Adrenal gland (tissue), 12 donors: ENCODE results near the gene C20orf144. TPM values are rescaled to one million over a fixed set of nuclear protein-coding genes. Genes with fewer than 3 reads are reported as not detected.
A peak's percentile ranks its signal among the peaks of the same experiment; 100 is the strongest.

Experiments used
- DNase-seq, 7 donors: peaks; one replicate each; pipeline ENCODE4 v3.0.0-alpha.2; 2019 to 2020
- H3K27ac ChIP-seq, 5 donors: fragments of 200-600 bp; sonication (generic) in 4 of 5; 1 replicate in 3 of 5; 2 replicates in 2 of 5; pipeline versions ENCODE4 v1.5.1 to v1.8.0; 2016 to 2020; ENCODE audit warnings: mild to moderate bottlenecking in 1 of 5
- H3K27me3 ChIP-seq: fragments of 200-600 bp; 2 replicates; pipeline ENCODE4 v1.8.0; 2021
- H3K36me3 ChIP-seq, 2 donors: fragments of 200-600 bp; replicated peaks in 1 of 2; 1 replicate in 1 of 2; 2 replicates in 1 of 2; pipeline versions ENCODE4 v1.5.1 to v1.8.0; 2018 to 2022
- H3K4me1 ChIP-seq, 2 donors: fragments of 200-600 bp; replicated peaks in 1 of 2; 1 replicate in 1 of 2; 2 replicates in 1 of 2; pipeline versions ENCODE4 v1.5.1 to v1.8.0; 2018 to 2021
- H3K4me3 ChIP-seq, 4 donors: fragments of 200-600 bp; sonication (generic) in 3 of 4; one replicate each; pipeline ENCODE4 v1.5.1; 2016 to 2018
- H3K9me3 ChIP-seq, 3 donors: fragments of 200-600 bp; sonication (generic) in 1 of 3; replicated peaks in 1 of 3; 1 replicate in 2 of 3; 2 replicates in 1 of 3; pipeline versions ENCODE4 v1.5.1 to v1.8.0; 2016 to 2021
- CTCF ChIP-seq, 6 experiments: fragments of 450-650 bp in 4 of 6; fragments of 200-600 bp in 2 of 6; sonication (generic) in 1 of 6; IDR thresholded peaks; 1 replicate in 5 of 6; 2 replicates in 1 of 6; pipeline versions ENCODE4 v1.5.1 to v1.8.0; 2016 to 2021; ENCODE audit warnings: antibody characterized with exemption in 6 of 6, mild to moderate bottlenecking in 2 of 6, moderate library complexity in 1 of 6
- POLR2A ChIP-seq, 2 donors: fragments of 450-650 bp; IDR thresholded peaks; one replicate each; pipeline ENCODE4 v1.6.1; 2017; ENCODE audit warnings: antibody characterized with exemption in 2 of 2, mild to moderate bottlenecking in 2 of 2, moderate library complexity in 1 of 2
- WGBS, 4 donors: extraction: QIAGEN DNeasy Blood & Tissue Kit in 2 of 4; methylation state at CpG; one replicate each; pipeline versions ENCODE4 v1.1.5 to v1.1.7; 2013 to 2017; 5-methylcytosine and 5-hydroxymethylcytosine counted together
- intact Hi-C, 2 donors: fragments of 100-400 bp; cut with DNase I; formaldehyde crosslinking; loops; one replicate each; pipeline versions ENCODE4 v1.14.1 to v1.15.0; 2022 to 2023
- polyA plus RNA-seq, 3 donors: library from polyadenylated mRNA; stranded (reverse); fragments of 200-250 nt in 2 of 3; fragments of 350-450 nt in 1 of 3; fragmentation: Illumina TruSeq in 1 of 3; extraction: RNeasy Lipid Tissue Mini Kit (QIAGEN cat#74804) in 1 of 3; gene quantifications; one replicate each; pipeline ENCODE4 v1.2.3, GENCODE V29; 2013 to 2014
- total RNA-seq, 9 donors: library from RNA; depleted of rRNA in 4 of 9; stranded (reverse); fragments of >200 nt in 4 of 9; fragments of 120-200 nt in 1 of 9; fragmentation: NEBNext Ultra II Directional in 1 of 9; extraction: Animal tissue kit (Norgen Biotek cat#: 25700) in 1 of 9; gene quantifications; one replicate each; pipeline versions ENCODE4 v1.1.0 to v1.2.4, GENCODE V29; 2013 to 2023
- donor health status: healthy with polysubstance abuse.
- donor health status: Bipolar disorder and iron deficiency.
- donor health status: DM: yes; HTN: yes; CAD: no.
- donor health status: DM: no; HTN: no; CAD: no.
- donor health status: DM: no; HTN: no; CAD: no.
- donor health status: DM: yes; HTN: yes; CAD: no.

C20orf144 gene
- total and polyA plus RNA-seq, 12 donors, result 0.06 to 0.32 (median 0.14) TPM; not detected in 7

DNA sequence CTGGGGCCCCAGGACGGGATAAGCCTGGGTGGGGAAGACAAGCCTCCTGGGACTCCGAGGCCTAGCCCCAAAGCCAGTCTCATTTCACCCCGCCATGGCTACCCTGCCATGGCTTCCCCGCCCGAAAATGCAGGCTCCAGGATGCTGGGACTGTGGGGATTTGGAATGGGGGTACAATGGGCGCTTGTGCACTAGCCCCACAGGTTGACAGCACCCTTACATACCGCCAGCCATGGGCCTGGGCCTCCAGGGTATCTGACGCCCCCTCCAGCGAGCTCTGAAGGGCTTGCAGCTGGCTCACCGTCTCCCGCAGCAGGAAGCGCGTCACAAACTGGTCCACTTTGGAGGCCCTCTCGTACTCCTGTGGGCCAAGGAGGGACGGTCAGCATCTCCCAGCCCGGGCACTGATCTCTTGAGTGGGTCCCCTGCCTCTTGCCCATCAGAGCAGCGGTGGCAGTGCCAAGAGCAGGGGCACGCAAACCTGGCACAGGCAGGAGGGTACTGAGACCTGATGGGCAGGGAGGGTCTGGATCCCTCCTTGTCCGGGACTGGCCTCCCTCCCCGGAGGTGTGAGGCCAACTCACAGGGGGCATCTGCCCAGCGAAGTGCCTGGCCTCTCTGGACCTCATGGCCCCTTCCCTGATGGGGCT lies 2.0 kb upstream of the C20orf144 start:
- WGBS, 4 donors, result 87 to 93% (median 89%) methylated on average over 2 to 21 of the region's 21 CpGs
- peak in 2 of 7 donors; percentile 26 to 50 for DNase-seq
- H3K27ac ChIP-seq, result no peak overlapping the region
- H3K36me3 ChIP-seq, result peaks cover 0 to 34% of the 10 kb centered on the region in 2 donors
- no peaks in the 10 kb centered on the region for H3K27me3 ChIP-seq
- peaks cover 8 to 17% of the 10 kb centered on the region in 2 donors for H3K4me1 ChIP-seq
- intact Hi-C loops, result loop anchor here in 1 of 2 donors (5.0 kb wide), 1 partner anchor 208 kb away; no protein-coding TSS in a partner anchor
- TF ChIP-seq POLR2A (IDR thresholded peaks at IDR 0.05) (no peak), CTCF (IDR thresholded peaks at IDR 0.05) (no peak)
- no peaks in the 10 kb centered on the region for H3K9me3 ChIP-seq
- H3K4me3 ChIP-seq, result no peak overlapping the region

- TF ChIP-seq CTCF (IDR thresholded peaks at IDR 0.05), result no peak
- no peak for TF ChIP-seq POLR2A (IDR thresholded peaks at IDR 0.05)
- intact Hi-C loops, result loop anchor here in 1 of 2 donors (5.0 kb wide), 1 partner anchor 208 kb away; no protein-coding TSS in a partner anchor
- no peak overlapping the region for H3K27ac ChIP-seq
- 86 to 94% (median 89%) methylated on average over 5 to 7 of the region's 7 CpGs for WGBS, 4 donors
- peak in 1 of 7 donors; percentile 50 for DNase-seq
- H3K4me3 ChIP-seq, result no peak overlapping the region
- no peaks in the 10 kb centered on the region for H3K9me3 ChIP-seq
- peaks cover 8 to 17% of the 10 kb centered on the region in 2 donors for H3K4me1 ChIP-seq
- no peaks in the 10 kb centered on the region for H3K27me3 ChIP-seq
- peaks cover 0 to 34% of the 10 kb centered on the region in 2 donors for H3K36me3 ChIP-seq
Observed at GRCh38 chr20:33660685-33661058, 1.5 kb upstream of the C20orf144 start.

- TF ChIP-seq POLR2A (IDR thresholded peaks at IDR 0.05) (peak; percentile 54 to 57), CTCF (IDR thresholded peaks at IDR 0.05) (no peak)
- Histone ChIP-seq H3K27me3 (no peaks in the 10 kb centered on the region), H3K36me3 (peaks cover 0 to 19% of the 10 kb centered on the region in 2 donors), H3K27ac (peak overlapping the region in 4 of 5 donors; percentile 62 to 91 (median 78)), H3K9me3 (no peaks in the 10 kb centered on the region), H3K4me1 (peaks cover 27 to 38% of the 10 kb centered on the region in 2 donors), H3K4me3 (peak overlapping the region; percentile 11 to 75 (median 39))
- intact Hi-C loops, result loop anchor here in 1 of 2 donors (5.0 kb wide), 1 partner anchor 211 kb away; no protein-coding TSS in a partner anchor
- WGBS, 4 donors, result 0 to 3% (median 1%) methylated on average over 1 to 84 of the region's 84 CpGs
- DNase-seq, result peak; percentile 76 to 86 (median 83)
Observed at GRCh38 chr20:33663161-33664084, 1.3 kb downstream of the C20orf144 start.
